Smooth muscle cell (in vitro differentiated cells): Measurements from ENCODE around the gene CLASP1. TPM values are rescaled to one million over a fixed set of nuclear protein-coding genes. Genes with fewer than 3 reads are reported as not detected.

Experiments
- DNase-seq: peaks from one replicate; lab custom pipeline; 2025; ENCODE audit not compliant: unreplicated experiment; lab: John Stamatoyannopoulos, UW
- H2AFZ ChIP-seq: fragments of 200-600 bp; sonication (generic); 2 replicates; pipeline ENCODE4 v1.6.0; 2016; ENCODE audit warnings: antibody characterized with exemption, low read depth, mild to moderate bottlenecking
- H3F3A ChIP-seq: fragments of 200-600 bp; sonication (generic); 2 replicates; pipeline ENCODE4 v1.6.0; 2017; ENCODE audit warnings: antibody characterized with exemption, low read depth
- H3K27ac ChIP-seq: fragments of 200-600 bp; sonication (generic); 2 replicates; pipeline ENCODE4 v1.5.1; 2016; ENCODE audit warnings: low read depth, mild to moderate bottlenecking
- H3K27me3 ChIP-seq: fragments of 200-600 bp; sonication (generic); 2 replicates; pipeline ENCODE4 v1.6.1; 2016; ENCODE audit warnings: low read depth, mild to moderate bottlenecking
- H3K36me3 ChIP-seq: fragments of 200-600 bp; sonication (generic); 2 replicates; pipeline ENCODE4 v1.5.1; 2016; ENCODE audit warnings: low read depth
- H3K4me1 ChIP-seq: fragments of 200-600 bp; sonication (generic); 2 replicates; pipeline ENCODE4 v1.5.1; 2016; ENCODE audit warnings: low read depth
- H3K4me2 ChIP-seq: fragments of 200-600 bp; sonication (generic); 2 replicates; pipeline ENCODE4 v1.6.0; 2016; ENCODE audit warnings: mild to moderate bottlenecking
- H3K4me3 ChIP-seq: fragments of 200-600 bp; sonication (generic); 2 replicates; pipeline ENCODE4 v1.5.1; 2016; ENCODE audit warnings: mild to moderate bottlenecking
- H3K79me2 ChIP-seq: fragments of 200-600 bp; sonication (generic); 2 replicates; pipeline ENCODE4 v1.6.0; 2016; ENCODE audit warnings: low read depth, mild to moderate bottlenecking
- H3K9ac ChIP-seq: fragments of 200-600 bp; sonication (generic); 2 replicates; pipeline ENCODE4 v1.6.0; 2016; ENCODE audit warnings: low read depth
- H3K9me3 ChIP-seq: fragments of 200-600 bp; sonication (generic); replicated peaks from 2 replicates; pipeline ENCODE4 v1.5.1; 2016; ENCODE audit warnings: low read depth
- H4K20me1 ChIP-seq: fragments of 200-600 bp; sonication (generic); 2 replicates; pipeline ENCODE4 v1.6.0; 2016; ENCODE audit warnings: low read depth
- CTCF ChIP-seq: fragments of 200-600 bp; sonication (generic); IDR thresholded peaks from 2 replicates; pipeline ENCODE4 v1.5.1; 2017; ENCODE audit warnings: borderline replicate concordance, mild to moderate bottlenecking, antibody characterized with exemption; ENCODE audit not compliant: insufficient read depth, poor library complexity, severe bottlenecking
- WGBS: methylation state at CpG from one replicate; pipeline ENCODE4 v1.1.7; 2016; ENCODE audit warnings: low lambda C conversion rate; 5-methylcytosine and 5-hydroxymethylcytosine counted together
- polyA plus RNA-seq: library from polyadenylated mRNA; unstranded; fragments of >200 nt; fragmentation: Nextera tagmentation; extraction: Ambion mirVana; gene quantifications from 2 replicates; pipeline ENCODE4 v1.2.1, GENCODE V29; 2016
- total RNA-seq: library from RNA; depleted of rRNA; stranded (reverse); fragments of >200 nt; gene quantifications from 2 replicates; pipeline ENCODE4 v1.2.3, GENCODE V29; 2014

CLASP1 gene
- total and polyA plus RNA-seq, 2 experiments from 2014 or later: 15.0 to 33.8 TPM

- DNase-seq: no peak
- 93% methylated on average over 5 of the region's 5 CpGs for WGBS
- no peak overlapping the region for H3K4me3 ChIP-seq
- H3K4me2 ChIP-seq: no peak overlapping the region
- H3K36me3 ChIP-seq: peaks cover 11% of the 10 kb centered on the region
- TF ChIP-seq CTCF: no peak
- no peak overlapping the region for H2AFZ ChIP-seq
- H3K27ac ChIP-seq: no peak overlapping the region
- H3K9me3 ChIP-seq: no peaks in the 10 kb centered on the region
- no peak overlapping the region for H3K9ac ChIP-seq
- no peaks in the 10 kb centered on the region for H3F3A ChIP-seq
- H3K79me2 ChIP-seq: no peaks in the 10 kb centered on the region
- no peaks in the 10 kb centered on the region for H4K20me1 ChIP-seq
- no peaks in the 10 kb centered on the region for H3K4me1 ChIP-seq
- no peaks in the 10 kb centered on the region for H3K27me3 ChIP-seq
Observed at GRCh38 chr2:121342751-121343150, 306.5 kb downstream of the CLASP1 start.

GRCh38 chr2:121340926-121341325 is 308.3 kb downstream of the CLASP1 start:
- Histone ChIP-seq H3K9ac (no peak overlapping the region), H3K27me3 (no peaks in the 10 kb centered on the region), H2AFZ (no peak overlapping the region), H3K27ac (no peak overlapping the region), H3K4me3 (no peak overlapping the region), H3K9me3 (no peaks in the 10 kb centered on the region), H4K20me1 (no peaks in the 10 kb centered on the region), H3F3A (no peaks in the 10 kb centered on the region), H3K4me2 (no peak overlapping the region), H3K4me1 (no peaks in the 10 kb centered on the region), H3K36me3 (peaks cover 4% of the 10 kb centered on the region), H3K79me2 (no peaks in the 10 kb centered on the region)
- 83% methylated on average over 4 of the region's 4 CpGs for whole genome bisulfite sequencing
- TF ChIP-seq CTCF: no peak
- DNase-seq: no peak

- H3K27ac ChIP-seq: no peak overlapping the region
- no peaks in the 10 kb centered on the region for H4K20me1 ChIP-seq
- TF ChIP-seq CTCF: no peak
- no peaks in the 10 kb centered on the region for H3K79me2 ChIP-seq
- no peaks in the 10 kb centered on the region for H3K36me3 ChIP-seq
- no peak overlapping the region for H3K4me3 ChIP-seq
- no peak overlapping the region for H2AFZ ChIP-seq
- 86% methylated on average over 20 of the region's 20 CpGs for WGBS
- no peaks in the 10 kb centered on the region for H3K9me3 ChIP-seq
- no peak for DNase-seq
- no peaks in the 10 kb centered on the region for H3K4me1 ChIP-seq
- H3K9ac ChIP-seq: no peak overlapping the region
- H3K4me2 ChIP-seq: no peak overlapping the region
- no peaks in the 10 kb centered on the region for H3F3A ChIP-seq
- no peaks in the 10 kb centered on the region for H3K27me3 ChIP-seq
Observed at GRCh38 chr2:121338281-121338680, 311.0 kb downstream of the CLASP1 start.

- H3K9ac ChIP-seq: no peak overlapping the region
- no peak overlapping the region for H3K27ac ChIP-seq
- H3K4me3 ChIP-seq: no peak overlapping the region
- no peaks in the 10 kb centered on the region for H3K27me3 ChIP-seq
- H3K4me2 ChIP-seq: no peak overlapping the region
- no peaks in the 10 kb centered on the region for H3K79me2 ChIP-seq
- 87% methylated on average over 18 of the region's 18 CpGs for WGBS
- H3K36me3 ChIP-seq: no peaks in the 10 kb centered on the region
- no peaks in the 10 kb centered on the region for H3K4me1 ChIP-seq
- no peak overlapping the region for H2AFZ ChIP-seq
- H3K9me3 ChIP-seq: no peaks in the 10 kb centered on the region
- no peaks in the 10 kb centered on the region for H3F3A ChIP-seq
- no peak for DNase-seq
- TF ChIP-seq CTCF: no peak
- H4K20me1 ChIP-seq: no peaks in the 10 kb centered on the region
Observed at GRCh38 chr2:121336528-121337294, 312.6 kb downstream of the CLASP1 start.
